GM12801 (cell line): Measurements from ENCODE around the gene HAUS7.

Experiments used
- CTCF ChIP-seq: IDR thresholded peaks from one replicate; pipeline ENCODE4 v1.5.1; 2011; ENCODE audit warnings: control low read depth; ENCODE audit not compliant: insufficient read length; ENCODE audit errors: extremely low read depth

HAUS7 gene

GRCh38 chrX:153470411-153471363 lies at the start of gene HAUS7:
TSS of gene HAUS7 (minus strand) at chrX:153470576. CDS start at chrX:153470557, 19 bp downstream.
- no peak for TF ChIP-seq CTCF

- TF ChIP-seq CTCF: no peak
Measured at GRCh38 chrX:153519569-153520286, 49.4 kb upstream of the HAUS7 start.

- no peak for TF ChIP-seq CTCF
Measured at GRCh38 chrX:153517946-153518834, 47.8 kb upstream of the HAUS7 start.

- TF ChIP-seq CTCF: no peak
Measured at GRCh38 chrX:153517423-153517822, 47.0 kb upstream of the HAUS7 start, which contains the start of gene ATP2B3. TSS of gene ATP2B3 (plus strand) at chrX:153517642. CDS start at chrX:153536248, 18,606 bp downstream.

GRCh38 chrX:153516073-153516472 lies 45.7 kb upstream of the HAUS7 start:
- no peak for TF ChIP-seq CTCF

- no peak for TF ChIP-seq CTCF
Measured at GRCh38 chrX:153515435-153515834, 45.1 kb upstream of the HAUS7 start.

GRCh38 chrX:153514259-153514658 lies 43.9 kb upstream of the HAUS7 start:
- no peak for TF ChIP-seq CTCF
